Testis (tissue), 2 donors: ENCODE measurements around the gene RPL13A.

ENCODE experiments used
- CTCF ChIP-seq, 3 experiments: fragments of 450-650 bp in 2 of 3; fragments of 200-600 bp in 1 of 3; sonication (generic) in 1 of 3; IDR thresholded peaks; one replicate each; pipeline ENCODE4 v1.5.1; 2016 to 2019; ENCODE audit warnings: antibody characterized with exemption in 3 of 3, mild to moderate bottlenecking in 2 of 3, moderate library complexity in 1 of 3
- POLR2A ChIP-seq: fragments of 450-650 bp; IDR thresholded peaks from one replicate; pipeline ENCODE4 v1.6.1; 2017; ENCODE audit warnings: antibody characterized with exemption, mild to moderate bottlenecking, moderate library complexity

GRCh38 chr19:49470615-49470978 lies 16.8 kb upstream of the RPL13A start:
- no peak for TF ChIP-seq CTCF (IDR thresholded peaks at IDR 0.05)
- no peak for TF ChIP-seq POLR2A
